GM10266 (cell line): Measurements from ENCODE around the gene TFAP2A.

Experiments
- DNase-seq: peaks from one replicate; pipeline ENCODE4 v3.0.0; 2012; ENCODE audit errors: extremely low spot score
- CTCF ChIP-seq: IDR thresholded peaks from 2 replicates; pipeline ENCODE4 v1.5.1; 2012; ENCODE audit warnings: mild to moderate bottlenecking, low read depth; ENCODE audit not compliant: control insufficient read depth, insufficient read depth; ENCODE audit errors: missing control alignments

TFAP2A gene

GRCh38 chr6:10402648-10403311, 12.1 kb downstream of the TFAP2A start:
- no peak for TF ChIP-seq CTCF
- no peak for DNase-seq

- no peak for DNase-seq
- no peak for TF ChIP-seq CTCF
Observed at GRCh38 chr6:10401632-10402223, 13.1 kb downstream of the TFAP2A start.

GRCh38 chr6:10401004-10401536, 13.8 kb downstream of the TFAP2A start:
- no peak for TF ChIP-seq CTCF
- DNase-seq: no peak

- no peak for DNase-seq
- no peak for TF ChIP-seq CTCF
Observed at GRCh38 chr6:10400330-10400729, 14.5 kb downstream of the TFAP2A start.

GRCh38 chr6:10399451-10399850, 15.4 kb downstream of the TFAP2A start:
- no peak for TF ChIP-seq CTCF
- DNase-seq: no peak

- TF ChIP-seq CTCF: no peak
- DNase-seq: no peak
Observed at GRCh38 chr6:10398446-10399218, 16.2 kb downstream of the TFAP2A start.

GRCh38 chr6:10397756-10398445, 17.0 kb downstream of the TFAP2A start:
- no peak for DNase-seq
- no peak for TF ChIP-seq CTCF
